H1 (cell line): ENCODE measurements around the gene KCNS3. TPM values are rescaled to one million over a fixed set of nuclear protein-coding genes. Genes with fewer than 3 reads are reported as not detected.

Experiments used
- CTCF ChIA-PET: fragments of 300-600 bp; sonication (Branson Sonifier 250); formaldehyde crosslinking; loops from one replicate; lab custom pipeline; 2021; ENCODE audit not compliant: partially characterized antibody; lab: Charles Lee
- POLR2A ChIA-PET: fragments of 300-600 bp; sonication (Branson Sonifier 250); formaldehyde crosslinking; loops from one replicate; lab custom pipeline; 2021; ENCODE audit warnings: inconsistent platforms; ENCODE audit not compliant: partially characterized antibody; lab: Charles Lee
- DNase-seq, 2 experiments: peaks; one replicate each; pipeline versions ENCODE4 v3.0.0 to v3.0.0-alpha.2; 2010 to 2022; ENCODE audit warnings: low spot score in 2 of 2, low read depth in 1 of 2, mixed read lengths in 1 of 2
- FAIRE-seq: peaks from 2 replicates; lab custom pipeline; 2011; peaks lifted over from hg19 to GRCh38; lab: Jason Lieb, UNC
- H2AFZ ChIP-seq: 2 replicates; pipeline ENCODE4 v1.8.1; 2012; ENCODE audit warnings: low read length, inconsistent platforms
- H2AK5ac ChIP-seq: 2 replicates; pipeline ENCODE4 v1.6.1; 2013; ENCODE audit warnings: low read depth, low read length
- H2BK120ac ChIP-seq: replicated peaks from 2 replicates; pipeline ENCODE3; 2013; ENCODE audit warnings: low read depth, low read length, inconsistent platforms
- H2BK12ac ChIP-seq: 2 replicates; pipeline ENCODE4 v1.6.1; 2013; ENCODE audit warnings: low read depth, low read length
- H2BK15ac ChIP-seq: 2 replicates; pipeline ENCODE4 v1.6.1; 2013; ENCODE audit warnings: low read length
- H2BK20ac ChIP-seq: 2 replicates; pipeline ENCODE4 v1.6.1; 2013; ENCODE audit warnings: low read length
- H2BK5ac ChIP-seq: 2 replicates; pipeline ENCODE4 v1.6.1; 2013; ENCODE audit warnings: low read depth, low read length
- H3K14ac ChIP-seq: 2 replicates; pipeline ENCODE4 v1.6.1; 2013; ENCODE audit warnings: inconsistent platforms; ENCODE audit not compliant: insufficient read length
- H3K18ac ChIP-seq: 2 replicates; pipeline ENCODE4 v1.6.1; 2013; ENCODE audit warnings: low read length; ENCODE audit errors: extremely low read depth
- H3K23ac ChIP-seq: 2 replicates; pipeline ENCODE4 v1.6.1; 2013; ENCODE audit warnings: inconsistent platforms; ENCODE audit not compliant: insufficient read length
- H3K23me2 ChIP-seq: 2 replicates; pipeline ENCODE4 v1.6.1; 2013; ENCODE audit warnings: low read depth, low read length
- H3K27ac ChIP-seq: 2 replicates; pipeline ENCODE4 v1.6.1; 2011; ENCODE audit warnings: low read depth, low read length, inconsistent platforms
- H3K27me3 ChIP-seq, 4 experiments: replicated peaks in 1 of 4; 1 replicate in 1 of 4; 2 replicates in 3 of 4; pipeline versions ENCODE4 v1.6.1 to v1.8.1; 2011 to 2013; ENCODE audit warnings: low read length in 3 of 4, mild to moderate bottlenecking in 3 of 4, inconsistent platforms in 2 of 4, mixed read lengths in 2 of 4, moderate library complexity in 1 of 4; ENCODE audit not compliant: control insufficient read depth in 3 of 4, insufficient read depth in 3 of 4; ENCODE audit errors: extremely low read depth in 1 of 4
- H3K36me3 ChIP-seq, 4 experiments: 2 replicates each; pipeline versions ENCODE4 v1.6.1 to v1.8.1; 2011 to 2013; ENCODE audit warnings: mild to moderate bottlenecking in 4 of 4, low read length in 3 of 4, moderate library complexity in 2 of 4, control low read depth in 1 of 4, inconsistent platforms in 1 of 4; ENCODE audit not compliant: insufficient read depth in 4 of 4, control insufficient read depth in 2 of 4
- H3K4ac ChIP-seq: replicated peaks from 2 replicates; pipeline ENCODE3; 2013; ENCODE audit warnings: low read length, low read depth, mixed read lengths, inconsistent platforms; ENCODE audit not compliant: insufficient read length
- H3K4me1 ChIP-seq, 4 experiments: replicated peaks in 1 of 4; 1 replicate in 1 of 4; 2 replicates in 3 of 4; pipeline versions ENCODE4 v1.6.1 to v1.8.1; 2011 to 2013; ENCODE audit warnings: low read length in 3 of 4, inconsistent platforms in 2 of 4, mixed read lengths in 1 of 4; ENCODE audit not compliant: insufficient read depth in 4 of 4, control insufficient read depth in 3 of 4
- H3K4me2 ChIP-seq, 2 experiments: 2 replicates each; pipeline versions ENCODE4 v1.6.1 to v1.8.1; 2011 to 2013; ENCODE audit warnings: low read depth in 2 of 2, low read length in 2 of 2, control low read depth in 1 of 2, inconsistent platforms in 1 of 2, mild to moderate bottlenecking in 1 of 2; ENCODE audit not compliant: insufficient read depth in 1 of 2
- H3K4me3 ChIP-seq, 4 experiments: fragments of 200-600, 300-600 bp in 1 of 4; sonication (generic), shearing (Covaris generic), sonication (Bioruptor Twin) in 1 of 4; 2 replicates each; pipeline versions ENCODE4 v1.5.1 to v1.8.1; 2011 to 2016; ENCODE audit warnings: low read length in 4 of 4, low read depth in 3 of 4, control low read depth in 2 of 4, inconsistent platforms in 2 of 4, mild to moderate bottlenecking in 2 of 4, mixed read lengths in 1 of 4, moderate library complexity in 1 of 4; ENCODE audit not compliant: insufficient read depth in 2 of 4; ENCODE audit errors: extremely low read depth in 1 of 4
- H3K56ac ChIP-seq: replicated peaks from 2 replicates; pipeline ENCODE3; 2013; ENCODE audit warnings: low read depth, mild to moderate bottlenecking, mixed read lengths, low read length, inconsistent platforms; ENCODE audit not compliant: insufficient read length
- H3K79me1 ChIP-seq: 2 replicates; pipeline ENCODE4 v1.6.1; 2013; ENCODE audit warnings: low read depth, low read length, control low read depth
- H3K79me2 ChIP-seq, 2 experiments: 2 replicates each; pipeline versions ENCODE4 v1.6.1 to v1.8.1; 2012 to 2013; ENCODE audit warnings: low read length in 2 of 2, mild to moderate bottlenecking in 2 of 2, inconsistent platforms in 1 of 2; ENCODE audit not compliant: insufficient read depth in 2 of 2, control insufficient read depth in 1 of 2
- H3K9ac ChIP-seq, 4 experiments: replicated peaks in 1 of 4; 1 replicate in 1 of 4; 2 replicates in 3 of 4; pipeline versions ENCODE4 v1.6.1 to v1.8.1; 2011 to 2013; ENCODE audit warnings: low read depth in 3 of 4, low read length in 3 of 4, control low read depth in 2 of 4, mild to moderate bottlenecking in 2 of 4, moderate library complexity in 2 of 4, inconsistent platforms in 1 of 4; ENCODE audit errors: extremely low read depth in 1 of 4
- H3K9me3 ChIP-seq, 2 experiments: 2 replicates each; pipeline versions ENCODE4 v1.6.1 to v1.8.1; 2012 to 2013; ENCODE audit warnings: mild to moderate bottlenecking in 2 of 2, moderate library complexity in 2 of 2, control low read depth in 1 of 2, inconsistent platforms in 1 of 2, low read depth in 1 of 2, low read length in 1 of 2, mixed read lengths in 1 of 2; ENCODE audit not compliant: insufficient read depth in 2 of 2
- H4K20me1 ChIP-seq, 2 experiments: replicated peaks in 1 of 2; 2 replicates each; pipeline versions ENCODE3 to v1.8.1; 2011 to 2013; ENCODE audit warnings: inconsistent platforms in 2 of 2, low read length in 2 of 2, mild to moderate bottlenecking in 1 of 2; ENCODE audit not compliant: insufficient read depth in 2 of 2, control insufficient read depth in 1 of 2
- H4K5ac ChIP-seq: 2 replicates; pipeline ENCODE4 v1.6.1; 2013; ENCODE audit warnings: low read length, low read depth, mixed read lengths, inconsistent platforms; ENCODE audit not compliant: insufficient read length
- H4K8ac ChIP-seq: 2 replicates; pipeline ENCODE4 v1.8.0; 2013; ENCODE audit warnings: mild to moderate bottlenecking, moderate library complexity, low read length, inconsistent platforms; ENCODE audit not compliant: insufficient read depth; ENCODE audit errors: extremely low read depth
- H4K91ac ChIP-seq: replicated peaks from 2 replicates; pipeline ENCODE3; 2013; ENCODE audit warnings: low read length, mixed read lengths, inconsistent platforms; ENCODE audit not compliant: insufficient read length
- ASH2L ChIP-seq: fragments of 200-600, 300-600 bp; sonication (generic); IDR thresholded peaks from one replicate; pipeline ENCODE4 v1.7.1; 2017; ENCODE audit warnings: low read length
- ATF3 ChIP-seq: IDR thresholded peaks from 2 replicates; pipeline ENCODE4 v1.6.1; 2011; ENCODE audit warnings: low read depth, mild to moderate bottlenecking, low read length; ENCODE audit not compliant: insufficient read depth
- BACH1 ChIP-seq: IDR thresholded peaks from 2 replicates; pipeline ENCODE4 v1.6.1; 2012; ENCODE audit warnings: low read length, improper control_type of control experiment
- BCL11A ChIP-seq, 2 experiments: IDR thresholded peaks; one replicate each; pipeline ENCODE4 v1.6.1; 2011; ENCODE audit warnings: low read depth in 2 of 2, low read length in 2 of 2, mild to moderate bottlenecking in 2 of 2
- CBX8 ChIP-seq: fragments of 300-800, 300-1000 bp; sonication (generic); IDR thresholded peaks from 2 replicates; pipeline ENCODE4 v1.7.1; 2016; ENCODE audit warnings: low read depth, low read length, borderline replicate concordance
- E2F6 ChIP-seq: IDR thresholded peaks from 2 replicates; pipeline ENCODE4 v1.6.1; 2012; ENCODE audit warnings: inconsistent platforms
- EGR1 ChIP-seq: IDR thresholded peaks from 2 replicates; pipeline ENCODE4 v1.6.1; 2011; ENCODE audit warnings: low read depth, low read length, borderline replicate concordance
- RBBP5 ChIP-seq: IDR thresholded peaks from 2 replicates; pipeline ENCODE4 v1.7.1; 2012; ENCODE audit warnings: low read depth, mild to moderate bottlenecking, inconsistent platforms, low read length, moderate library complexity, borderline replicate concordance
- SAP30 ChIP-seq: fragments of 300-600 bp; sonication (generic); IDR thresholded peaks from 2 replicates; pipeline ENCODE4 v1.7.1; 2012; ENCODE audit warnings: low read length, moderate library complexity, mild to moderate bottlenecking, inconsistent platforms; ENCODE audit not compliant: insufficient read depth, insufficient replicate concordance
- SP4 ChIP-seq: IDR thresholded peaks from 2 replicates; pipeline ENCODE4 v1.6.1; 2012; ENCODE audit warnings: low read length, inconsistent platforms
- USF2 ChIP-seq: IDR thresholded peaks from 2 replicates; pipeline ENCODE4 v1.6.1; 2011; ENCODE audit warnings: low read length, improper control_type of control experiment
- WGBS, 2 experiments: shearing (Covaris generic) in 1 of 2; methylation state at CpG; one replicate each; pipeline versions ENCODE4 v1.1.6 to v1.1.7; 2013 to 2015; ENCODE audit warnings: low lambda C conversion rate in 2 of 2, mixed read lengths in 2 of 2, inconsistent platforms in 1 of 2, low coverage in 1 of 2, missing lambda C conversion rate in 1 of 2; ENCODE audit not compliant: insufficient replicate concordance in 2 of 2, insufficient coverage in 1 of 2, insufficient read length in 1 of 2; ENCODE audit errors: extremely low coverage in 1 of 2, missing lambda C conversion rate in 1 of 2; 5-methylcytosine and 5-hydroxymethylcytosine counted together
- polyA plus RNA-seq, 7 experiments: library from polyadenylated mRNA; depleted of rRNA in 3 of 7; stranded (reverse) in 5 of 7; unstranded in 2 of 7; fragments of >200 nt in 5 of 7; fragments of 200-250 nt in 2 of 7; gene quantifications; 1 replicate in 5 of 7; 2 replicates in 1 of 7; 4 replicates in 1 of 7; pipeline versions ENCODE4 v1.2.1 to v1.2.3, GENCODE V29; 2011 to 2013; ENCODE audit warnings: missing spikeins in 2 of 7, mixed read lengths in 2 of 7
- total RNA-seq: library from RNA; stranded (reverse); fragmentation: NEBNext Ultra II Directional; extraction: Animal tissue kit (Norgen Biotek cat#: 25700); gene quantifications from 2 replicates; pipeline ENCODE4 v1.2.1, GENCODE V29; 2021

KCNS3 gene
- total and polyA plus RNA-seq, 2 of the 8 experiments (the other 6 are each of a cell fraction or from before 2014, with no cell fraction given) = 22.7 to 23.0 TPM

GRCh38 chr2:17958466-17959092, 80.1 kb downstream of the KCNS3 start:
- H2BK12ac ChIP-seq = no peak overlapping the region
- H4K5ac ChIP-seq = no peak overlapping the region
- no peak overlapping the region for H4K8ac ChIP-seq
- H3K4me3 ChIP-seq = no peak overlapping the region
- H4K91ac ChIP-seq = no peak overlapping the region
- no peak overlapping the region for H3K56ac ChIP-seq
- no peak overlapping the region for H3K4ac ChIP-seq
- no peak overlapping the region for H3K9ac ChIP-seq
- WGBS, 2 experiments = 74% methylated on average over 4 of the region's 4 CpGs; no CpG with 5 or more reads in 1 of the 2 experiments
- no peaks in the 10 kb centered on the region for H3K79me2 ChIP-seq
- no peak for DNase-seq
- POLR2A ChIA-PET = no interaction called here
- H3K27ac ChIP-seq = no peak overlapping the region
- no peaks in the 10 kb centered on the region for H3K9me3 ChIP-seq
- FAIRE-seq = no peak
- H2AK5ac ChIP-seq = no peak overlapping the region
- no peaks in the 10 kb centered on the region; the same call in 1 of the 2 replicates for H3K23me2 ChIP-seq
- no peak overlapping the region for H2BK5ac ChIP-seq
- H3K4me2 ChIP-seq = no peak overlapping the region
- no peaks in the 10 kb centered on the region for H3K4me1 ChIP-seq
- no peaks in the 10 kb centered on the region for H4K20me1 ChIP-seq
- H3K14ac ChIP-seq = no peak overlapping the region
- no peaks in the 10 kb centered on the region for H3K36me3 ChIP-seq
- H3K18ac ChIP-seq = no peak overlapping the region
- H3K27me3 ChIP-seq = no peaks in the 10 kb centered on the region
- H3K23ac ChIP-seq = no peak overlapping the region
- H2BK120ac ChIP-seq = no peak overlapping the region
- CTCF ChIA-PET = interaction anchor here (0.7 to 1.1 kb wide), 2 partner anchors 159 to 239 kb away, joined by 3 to 4 read pairs; no protein-coding TSS in a partner anchor
- H2BK15ac ChIP-seq = no peak overlapping the region
- H2AFZ ChIP-seq = no peak overlapping the region
- H2BK20ac ChIP-seq = no peak overlapping the region
- H3K79me1 ChIP-seq = no peaks in the 10 kb centered on the region
- TF ChIP-seq E2F6 (no peak), USF2 (no peak), RBBP5 (no peak), BACH1 (no peak), BCL11A (IDR thresholded peaks at IDR 0.05; ENCODE audit: low read depth in 2 of 2, low read length in 2 of 2) (no peak), CBX8 (no peak), SP4 (no peak), ASH2L (no peak), SAP30 (no peak), ATF3 (no peak), EGR1 (no peak)
